Stimulated activated naive CD8-positive, alpha-beta T cell treated with anti-CD3 and anti-CD28 coated beads, Interleukin-15, amount 100 ng/mL, for 72 hours (primary cell): ENCODE data around the gene PCDH19.

Experiments used
- ATAC-seq: fragments of 150-1000 bp; cut with Tn5 transposase; 2 replicates; pipeline ENCODE4 v1.10.0; 2021; ENCODE audit warnings: mild to moderate bottlenecking, moderate library complexity
- DNase-seq, 2 donors: peaks; one replicate each; pipeline ENCODE4 v3.0.0; 2021 to 2022
- H3K27ac Mint-ChIP-seq, 2 donors: one replicate each; pipeline ENCODE4 v1.8.0; 2022; ENCODE audit warnings: mild to moderate bottlenecking in 2 of 2, mixed read lengths in 2 of 2, moderate library complexity in 2 of 2
- H3K27me3 Mint-ChIP-seq: one replicate; pipeline ENCODE4 v1.8.0; 2022; ENCODE audit warnings: mixed read lengths
- H3K4me1 Mint-ChIP-seq: one replicate; pipeline ENCODE4 v1.8.0; 2022; ENCODE audit warnings: mild to moderate bottlenecking, mixed read lengths
- H3K4me3 Mint-ChIP-seq, 2 donors: one replicate each; pipeline ENCODE4 v1.8.0; 2022; ENCODE audit warnings: mild to moderate bottlenecking in 2 of 2, mixed read lengths in 2 of 2, moderate library complexity in 1 of 2
- H3K9me3 Mint-ChIP-seq, 2 donors: one replicate each; pipeline ENCODE4 v1.8.0; 2022; ENCODE audit warnings: mixed read lengths in 2 of 2

Gene PCDH19

GRCh38 chrX:100408713-100409609 is 1.1 kb downstream of the PCDH19 start:
- Mint-ChIP-seq H3K27ac (peak overlapping the region in 1 of 2 donors; percentile 72), H3K27me3 (peaks cover 85% of the 10 kb centered on the region), H3K4me1 (peaks cover 21% of the 10 kb centered on the region), H3K4me3 (peak overlapping the region; percentile 29 to 81), H3K9me3 (no peaks in the 10 kb centered on the region)
- no peak for DNase-seq
- ATAC-seq = no peak

- peaks cover 19% of the 10 kb centered on the region for H3K4me1 Mint-ChIP-seq
- peaks cover 85% of the 10 kb centered on the region for H3K27me3 Mint-ChIP-seq
- H3K9me3 Mint-ChIP-seq = no peaks in the 10 kb centered on the region
- no peak overlapping the region for H3K4me3 Mint-ChIP-seq
- DNase-seq (no peak), ATAC-seq (no peak)
- H3K27ac Mint-ChIP-seq = no peak overlapping the region
Measured at GRCh38 chrX:100407784-100408712, 2.0 kb downstream of the PCDH19 start.

DNA sequence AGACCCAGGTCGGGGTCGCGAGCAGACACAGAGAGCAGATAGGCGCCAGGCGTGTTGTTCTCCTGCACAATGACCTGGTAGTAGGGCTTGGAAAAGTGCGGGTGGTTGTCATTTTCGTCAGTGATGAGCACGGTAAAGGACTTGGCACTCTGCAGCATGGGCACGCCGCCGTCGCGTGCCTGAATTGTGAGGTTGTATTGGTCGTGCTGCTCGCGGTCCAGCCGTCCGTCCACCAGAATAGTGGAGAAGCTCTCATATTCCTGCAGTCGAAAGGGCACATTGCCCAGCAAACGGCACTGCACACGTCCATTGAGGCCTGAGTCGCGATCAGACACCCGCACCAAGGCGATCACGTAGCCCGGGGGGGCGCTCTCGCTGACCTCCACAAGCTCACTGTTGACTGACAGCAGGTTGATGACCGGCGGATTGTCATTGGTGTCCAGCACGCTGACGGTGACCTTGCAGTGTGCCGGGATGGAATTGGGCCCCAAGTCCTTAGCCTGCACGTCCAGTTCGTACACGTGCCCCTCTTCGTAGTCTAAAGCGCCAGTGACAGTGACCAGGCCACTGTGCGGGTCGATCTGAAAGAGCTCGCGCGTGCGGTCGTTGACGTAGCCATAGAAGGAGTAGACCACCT is 2.8 kb downstream of the PCDH19 start:
- peaks cover 14% of the 10 kb centered on the region for H3K4me1 Mint-ChIP-seq
- no peak for ATAC-seq
- no peak overlapping the region for H3K27ac Mint-ChIP-seq
- H3K27me3 Mint-ChIP-seq = peaks cover 78% of the 10 kb centered on the region
- H3K4me3 Mint-ChIP-seq = peak overlapping the region in 1 of 2 donors; percentile 8
- no peaks in the 10 kb centered on the region for H3K9me3 Mint-ChIP-seq
- DNase-seq = no peak

- peaks cover 60% of the 10 kb centered on the region for H3K27me3 Mint-ChIP-seq
- H3K4me3 Mint-ChIP-seq = no peak overlapping the region
- peaks cover 14% of the 10 kb centered on the region for H3K4me1 Mint-ChIP-seq
- no peaks in the 10 kb centered on the region for H3K9me3 Mint-ChIP-seq
- DNase-seq = no peak
- H3K27ac Mint-ChIP-seq = no peak overlapping the region
- no peak for ATAC-seq
Measured at GRCh38 chrX:100405424-100405823, 4.6 kb downstream of the PCDH19 start.

GRCh38 chrX:100404851-100405250 is 5.2 kb downstream of the PCDH19 start:
- peaks cover 12% of the 10 kb centered on the region for H3K4me1 Mint-ChIP-seq
- no peak overlapping the region for H3K27ac Mint-ChIP-seq
- H3K4me3 Mint-ChIP-seq = no peak overlapping the region
- no peaks in the 10 kb centered on the region for H3K9me3 Mint-ChIP-seq
- DNase-seq (no peak), ATAC-seq (no peak)
- H3K27me3 Mint-ChIP-seq = peaks cover 55% of the 10 kb centered on the region

DNA sequence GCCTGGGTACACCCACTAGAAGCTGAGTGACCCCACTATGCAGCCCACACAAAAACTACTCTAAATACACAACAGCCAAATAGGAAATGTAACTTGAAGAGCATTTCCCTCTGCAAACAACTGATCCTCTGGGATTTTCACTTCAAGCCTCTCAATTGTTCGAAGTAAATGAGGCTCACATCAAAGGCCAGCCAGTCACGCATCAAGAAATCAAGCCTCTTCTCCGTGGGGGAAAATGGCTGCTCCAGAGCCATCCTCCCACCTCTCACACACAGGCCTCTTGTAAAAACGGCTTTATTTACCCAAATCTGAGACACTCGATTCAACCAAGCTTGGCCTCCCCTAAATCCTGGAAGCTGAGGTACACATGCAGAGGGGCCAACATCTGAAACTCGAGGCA is 14.3 kb downstream of the PCDH19 start:
- ATAC-seq = no peak
- Mint-ChIP-seq H3K27ac (no peak overlapping the region), H3K9me3 (no peaks in the 10 kb centered on the region), H3K27me3 (peaks cover 9% of the 10 kb centered on the region), H3K4me3 (no peak overlapping the region), H3K4me1 (no peaks in the 10 kb centered on the region)
- no peak for DNase-seq

GRCh38 chrX:100381619-100382018 is 28.5 kb downstream of the PCDH19 start:
- no peaks in the 10 kb centered on the region for H3K9me3 Mint-ChIP-seq
- no peaks in the 10 kb centered on the region for H3K27me3 Mint-ChIP-seq
- ATAC-seq (no peak), DNase-seq (no peak)
- no peaks in the 10 kb centered on the region for H3K4me1 Mint-ChIP-seq
- H3K27ac Mint-ChIP-seq = no peak overlapping the region
- no peak overlapping the region for H3K4me3 Mint-ChIP-seq

DNA sequence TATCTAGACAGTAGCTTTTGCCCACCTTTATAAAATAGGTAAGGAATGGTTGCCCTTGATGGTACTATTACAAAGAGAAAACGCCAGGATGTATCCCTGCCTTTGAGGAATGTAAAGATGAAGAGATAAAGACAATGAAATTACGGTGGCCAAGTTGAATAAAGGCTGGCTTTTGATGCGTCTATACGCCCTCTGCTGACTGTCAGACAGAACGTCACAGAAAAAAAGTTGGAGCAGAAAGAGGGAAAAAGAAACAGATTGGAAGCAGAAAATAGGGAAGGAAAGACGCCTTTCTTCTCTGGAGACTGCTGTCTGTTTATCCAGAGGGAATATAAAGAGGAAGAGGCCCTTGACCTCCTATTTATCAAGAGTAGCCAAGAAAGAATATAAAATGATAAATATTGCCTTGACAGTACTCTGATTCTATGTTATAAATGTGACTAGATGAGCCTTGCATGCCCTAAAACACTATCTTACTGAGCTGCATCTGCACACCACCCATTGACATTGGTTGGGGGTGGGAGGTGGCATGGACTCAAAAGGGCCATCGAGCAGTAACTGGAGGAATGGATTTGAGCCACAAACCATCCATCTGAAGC is 30.6 kb downstream of the PCDH19 start:
- Mint-ChIP-seq H3K27me3 (no peaks in the 10 kb centered on the region), H3K27ac (no peak overlapping the region), H3K4me1 (no peaks in the 10 kb centered on the region), H3K4me3 (no peak overlapping the region), H3K9me3 (no peaks in the 10 kb centered on the region)
- ATAC-seq (no peak), DNase-seq (no peak)

- H3K4me1 Mint-ChIP-seq = no peaks in the 10 kb centered on the region
- H3K27ac Mint-ChIP-seq = no peak overlapping the region
- ATAC-seq = no peak
- DNase-seq = no peak
- H3K27me3 Mint-ChIP-seq = no peaks in the 10 kb centered on the region
- no peaks in the 10 kb centered on the region for H3K9me3 Mint-ChIP-seq
- H3K4me3 Mint-ChIP-seq = no peak overlapping the region
Measured at GRCh38 chrX:100377826-100378225, 32.2 kb downstream of the PCDH19 start.

- ATAC-seq = no peak
- H3K9me3 Mint-ChIP-seq = no peaks in the 10 kb centered on the region
- no peak overlapping the region for H3K4me3 Mint-ChIP-seq
- no peaks in the 10 kb centered on the region for H3K27me3 Mint-ChIP-seq
- no peak for DNase-seq
- H3K27ac Mint-ChIP-seq = no peak overlapping the region
- H3K4me1 Mint-ChIP-seq = no peaks in the 10 kb centered on the region
Measured at GRCh38 chrX:100376576-100376975, 33.5 kb downstream of the PCDH19 start.

GRCh38 chrX:100373673-100374072 is 36.4 kb downstream of the PCDH19 start:
- DNase-seq = no peak
- H3K4me1 Mint-ChIP-seq = no peaks in the 10 kb centered on the region
- H3K27me3 Mint-ChIP-seq = no peaks in the 10 kb centered on the region

DNA sequence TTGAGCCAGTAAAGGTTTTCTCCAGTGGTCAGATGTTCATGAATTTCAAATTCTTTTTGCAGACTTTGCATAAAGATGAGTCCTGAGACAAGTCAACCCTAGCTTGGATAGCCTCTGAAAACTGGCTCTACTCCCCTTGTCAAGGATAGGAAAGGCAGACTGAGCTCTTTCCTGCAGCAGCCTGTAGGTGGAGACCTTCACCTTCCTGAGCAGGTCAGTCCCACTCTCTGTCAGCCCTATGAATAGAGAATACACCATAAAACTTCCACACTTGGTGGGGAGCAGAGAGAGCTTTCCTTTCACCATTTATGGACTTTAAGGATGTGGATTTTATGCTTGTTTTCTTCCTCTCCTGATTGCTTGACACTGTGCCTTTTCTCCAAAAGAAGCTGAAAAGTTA is 41.9 kb downstream of the PCDH19 start:
- Mint-ChIP-seq H3K4me3 (no peak overlapping the region), H3K27ac (no peak overlapping the region), H3K4me1 (no peaks in the 10 kb centered on the region), H3K9me3 (no peaks in the 10 kb centered on the region), H3K27me3 (no peaks in the 10 kb centered on the region)
- DNase-seq (peak in 1 of 2 donors; percentile 8), ATAC-seq (no peak)

More at GRCh38 chrX:100373673-100374072, 36.4 kb downstream of the PCDH19 start:
- no peaks in the 10 kb centered on the region for H3K9me3 Mint-ChIP-seq
- no peak overlapping the region for H3K27ac Mint-ChIP-seq
- H3K4me3 Mint-ChIP-seq = no peak overlapping the region
- no peak for ATAC-seq

DNA sequence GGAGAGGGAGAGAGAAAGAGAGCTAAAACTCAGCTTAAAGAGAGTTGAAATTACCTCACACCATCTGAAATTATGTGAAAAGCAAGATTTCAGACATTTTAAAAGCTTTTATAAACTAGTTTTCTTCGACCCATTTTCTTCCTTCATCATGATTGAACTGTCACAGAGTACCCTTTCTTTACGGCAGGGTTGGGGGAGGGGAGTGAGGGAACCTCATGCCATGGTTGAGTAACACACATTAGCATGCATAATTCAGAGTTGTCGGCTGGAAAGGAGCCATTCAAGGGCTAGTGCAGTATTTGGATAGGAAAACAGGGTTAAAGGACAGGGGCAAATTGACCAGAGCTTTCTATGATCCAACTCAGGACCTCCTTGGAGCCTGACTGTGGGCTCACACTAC is 46.2 kb downstream of the PCDH19 start:
- Mint-ChIP-seq H3K4me1 (no peaks in the 10 kb centered on the region), H3K27me3 (no peaks in the 10 kb centered on the region), H3K27ac (no peak overlapping the region), H3K4me3 (no peak overlapping the region), H3K9me3 (no peaks in the 10 kb centered on the region)
- no peak for ATAC-seq
- DNase-seq = no peak

- no peak overlapping the region for H3K27ac Mint-ChIP-seq
Measured at GRCh38 chrX:100358766-100359165, 51.3 kb downstream of the PCDH19 start.

GRCh38 chrX:100356351-100356896 is 53.6 kb downstream of the PCDH19 start:
- H3K4me1 Mint-ChIP-seq = no peaks in the 10 kb centered on the region
- H3K27ac Mint-ChIP-seq = no peak overlapping the region
- peaks cover 0 to 6% of the 10 kb centered on the region in 2 donors for H3K9me3 Mint-ChIP-seq
- H3K4me3 Mint-ChIP-seq = no peak overlapping the region
- ATAC-seq (no peak), DNase-seq (no peak)
- peaks cover 10% of the 10 kb centered on the region for H3K27me3 Mint-ChIP-seq

More at GRCh38 chrX:100358766-100359165, 51.3 kb downstream of the PCDH19 start:
- no peaks in the 10 kb centered on the region for H3K4me1 Mint-ChIP-seq
- H3K9me3 Mint-ChIP-seq = no peaks in the 10 kb centered on the region
- no peak for ATAC-seq
- peaks cover 10% of the 10 kb centered on the region for H3K27me3 Mint-ChIP-seq
- DNase-seq = no peak
- no peak overlapping the region for H3K4me3 Mint-ChIP-seq
